CD4-positive, alpha-beta T cell treated with Interleukin-2 at 100 ng/mL for 4 hours (primary cell): Measurements from ENCODE around the gene RSPRY1.

Source experiments
- DNase-seq: peaks from one replicate; pipeline ENCODE4 v3.0.0-alpha.2; 2020; ENCODE audit warnings: low spot score

Gene RSPRY1

DNA sequence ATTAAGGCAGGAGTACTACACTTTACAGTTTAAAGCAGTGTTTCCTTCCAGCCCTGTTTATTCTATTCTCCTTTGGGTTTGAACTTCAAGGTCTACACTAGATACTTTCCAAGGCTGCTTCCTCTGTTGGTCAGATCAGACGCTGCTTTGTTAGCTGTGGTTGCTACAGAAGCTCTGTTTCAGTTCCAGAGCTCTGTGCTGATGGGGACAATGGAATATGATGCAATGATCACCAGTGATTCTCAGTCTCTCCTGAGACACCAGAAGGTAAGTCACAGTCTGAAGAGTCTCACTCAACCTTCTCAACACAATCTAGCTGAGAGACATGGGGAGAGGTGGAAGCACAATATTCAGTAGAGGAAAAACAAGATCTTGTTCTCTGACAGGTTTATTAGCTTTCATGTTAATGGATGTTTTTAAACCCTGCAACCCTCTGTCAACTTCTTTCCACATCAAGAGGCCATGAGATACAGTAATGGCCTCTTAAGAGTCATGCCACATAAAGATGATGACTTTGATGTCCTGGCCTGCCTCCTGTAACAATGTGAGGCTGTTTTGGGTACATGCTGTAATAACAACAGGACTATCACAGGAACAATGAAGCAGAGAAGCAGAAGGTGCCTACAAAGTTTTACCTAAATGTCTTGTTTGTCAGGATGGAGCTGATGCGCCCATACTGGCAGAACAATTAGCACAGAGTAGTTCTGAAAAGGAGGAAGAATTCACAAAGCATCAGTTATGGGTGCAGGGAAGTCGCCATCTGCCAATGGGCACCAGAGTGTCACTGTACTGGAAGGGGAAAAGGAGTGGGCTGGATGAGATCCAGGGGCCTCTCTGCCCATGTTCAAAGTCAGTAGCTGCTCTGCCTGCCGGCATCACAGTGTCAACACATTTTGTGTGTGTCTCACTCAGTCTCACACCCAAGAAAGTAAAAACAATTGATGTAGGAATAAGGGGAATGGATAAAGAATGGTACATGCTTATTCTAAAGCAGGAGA, 33.7 kb upstream of the RSPRY1 start:
- DNase-seq = no peak

DNA sequence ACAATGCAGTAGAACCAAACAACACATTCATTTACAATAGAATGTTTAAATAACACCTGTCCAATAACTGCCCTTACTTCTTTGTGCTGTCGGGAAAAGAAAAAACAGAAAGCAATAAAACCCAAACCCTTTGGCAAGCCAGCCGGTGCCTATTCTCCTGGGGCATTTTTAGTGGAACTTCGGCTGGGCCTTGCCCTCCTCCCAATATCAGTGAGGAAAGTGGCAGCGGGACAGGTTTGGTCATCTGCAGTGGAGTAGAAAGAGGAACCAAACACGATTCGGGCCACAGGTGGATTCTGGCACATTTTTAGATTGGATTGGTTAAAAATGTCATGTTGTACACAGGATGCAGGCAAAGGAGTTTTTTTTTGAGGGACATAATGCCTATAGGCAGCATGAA, 32.3 kb upstream of the RSPRY1 start:
- DNase-seq = no peak

DNA sequence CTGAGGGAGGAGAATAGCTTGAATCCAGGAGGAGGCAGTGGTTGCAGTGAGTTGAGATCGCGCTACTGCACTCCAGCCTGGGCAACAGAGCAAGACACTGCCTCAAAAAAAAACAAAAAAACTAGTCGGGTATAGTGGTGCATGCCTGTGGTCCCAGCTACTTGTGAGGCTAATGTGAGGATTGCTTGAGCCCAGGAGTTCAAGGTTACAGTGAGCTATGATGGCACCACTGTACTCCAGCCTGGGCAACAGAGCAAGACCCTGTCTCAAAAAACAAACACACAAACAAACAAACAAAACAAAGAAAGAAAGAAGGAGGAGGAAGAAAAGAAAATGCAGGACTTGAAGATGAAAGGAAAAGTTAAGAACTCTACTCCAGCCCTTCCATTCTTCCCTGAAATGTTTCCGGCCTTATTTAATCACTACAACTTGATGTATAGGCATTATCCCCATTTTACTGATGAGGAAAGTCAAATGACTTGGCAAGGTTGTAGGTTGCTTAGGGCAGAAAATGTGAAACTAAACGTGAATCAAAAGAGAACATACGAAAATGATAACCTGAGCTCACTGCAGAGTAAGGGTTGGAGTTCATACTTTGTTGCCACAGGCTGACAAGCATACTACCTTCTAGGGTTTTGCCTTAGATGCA, 30.3 kb upstream of the RSPRY1 start:
- no peak for DNase-seq

DNA sequence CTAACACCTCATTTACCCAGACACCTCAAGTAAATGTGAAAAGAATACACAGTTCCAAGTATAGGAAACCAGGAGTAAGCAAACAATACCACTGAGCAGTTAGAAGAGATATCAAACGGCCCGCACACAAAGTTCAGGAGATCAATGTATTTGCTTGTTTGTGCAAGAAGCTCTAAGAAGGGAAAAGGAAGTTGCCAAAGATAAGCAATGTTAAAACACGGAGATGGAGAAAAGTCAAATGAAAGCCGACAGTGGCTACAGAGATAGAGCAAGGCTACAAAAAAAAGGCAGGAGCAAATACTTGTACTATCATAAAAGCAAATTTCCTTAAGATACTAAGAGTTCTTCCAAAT, 29.8 kb upstream of the RSPRY1 start:
- no peak for DNase-seq

DNA sequence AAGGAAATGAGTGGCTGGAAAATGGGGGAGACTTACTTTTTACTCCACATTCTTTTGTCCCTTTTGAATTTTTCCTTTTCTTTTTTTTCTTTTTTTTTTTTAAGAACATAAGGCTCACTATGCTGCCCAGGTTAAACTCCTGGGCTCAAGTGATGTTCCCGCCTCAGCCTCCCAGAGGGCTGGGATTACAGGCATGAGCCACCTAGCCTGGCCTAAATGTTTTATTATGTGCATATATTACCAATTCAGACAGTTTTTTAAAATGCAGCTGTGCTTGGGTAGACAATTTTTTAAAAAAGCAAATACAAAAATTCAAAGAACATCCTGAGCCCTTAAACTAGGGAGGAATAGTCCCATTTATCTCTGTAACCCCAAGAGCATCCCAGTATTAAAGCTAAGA, 28.6 kb upstream of the RSPRY1 start:
- no peak for DNase-seq

DNA sequence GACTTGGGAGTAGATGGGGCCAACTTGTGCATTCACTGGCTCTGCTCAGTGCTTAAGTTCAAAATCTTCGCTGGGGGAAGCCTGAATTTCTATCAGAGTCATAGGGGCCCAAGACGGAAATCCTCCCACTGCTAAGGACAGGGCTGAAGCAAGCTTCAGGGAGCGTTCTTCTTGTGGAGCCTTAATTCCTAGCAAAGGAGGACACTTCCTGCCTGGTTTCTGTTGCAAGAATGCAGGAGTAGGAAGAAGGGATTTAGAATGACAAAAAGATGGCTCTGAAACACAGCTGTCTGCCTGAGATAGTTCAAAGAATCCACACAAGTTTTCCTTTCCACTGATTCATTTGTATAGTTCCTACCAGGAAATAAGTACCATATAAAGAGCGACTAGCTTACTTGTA, 26.7 kb upstream of the RSPRY1 start:
- no peak for DNase-seq

DNA sequence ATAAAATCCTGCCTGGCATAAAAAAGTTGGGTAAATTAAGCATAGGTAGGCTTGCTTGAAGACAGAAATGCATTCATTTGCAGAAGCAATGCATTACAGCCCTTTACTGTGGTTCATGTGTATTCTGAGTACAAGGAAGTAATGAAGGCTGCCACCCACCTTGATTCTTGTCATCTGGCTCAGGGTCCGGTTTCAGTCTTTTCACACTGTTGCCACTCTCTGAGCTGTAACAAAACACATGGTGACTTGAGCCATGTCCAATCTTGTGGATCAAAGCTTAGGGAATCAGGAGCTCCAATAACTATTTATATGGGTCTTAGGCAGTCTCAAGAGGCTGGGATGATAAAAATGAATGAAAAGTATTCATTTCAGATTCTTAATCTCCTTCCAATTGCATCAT, 22.3 kb upstream of the RSPRY1 start:
- no peak for DNase-seq

DNA sequence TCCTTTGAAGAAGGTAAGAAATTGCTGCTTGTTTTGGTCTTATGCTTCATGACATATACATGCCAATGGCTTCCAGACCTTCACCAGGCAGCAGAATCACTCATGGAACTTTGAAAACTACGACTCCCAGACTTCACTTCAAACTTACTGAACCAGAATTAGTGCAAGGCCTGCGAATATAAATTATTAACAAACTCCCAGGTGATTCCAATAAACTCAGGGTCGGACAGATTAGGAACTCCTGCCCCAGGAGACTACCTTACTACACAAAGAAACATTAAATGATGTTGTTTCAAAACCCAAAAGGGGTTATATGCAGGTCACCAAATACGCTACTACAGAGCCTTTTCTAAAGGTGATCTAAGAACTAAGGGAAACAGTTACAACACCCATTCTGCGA, 20.6 kb upstream of the RSPRY1 start:
- DNase-seq = no peak

DNA sequence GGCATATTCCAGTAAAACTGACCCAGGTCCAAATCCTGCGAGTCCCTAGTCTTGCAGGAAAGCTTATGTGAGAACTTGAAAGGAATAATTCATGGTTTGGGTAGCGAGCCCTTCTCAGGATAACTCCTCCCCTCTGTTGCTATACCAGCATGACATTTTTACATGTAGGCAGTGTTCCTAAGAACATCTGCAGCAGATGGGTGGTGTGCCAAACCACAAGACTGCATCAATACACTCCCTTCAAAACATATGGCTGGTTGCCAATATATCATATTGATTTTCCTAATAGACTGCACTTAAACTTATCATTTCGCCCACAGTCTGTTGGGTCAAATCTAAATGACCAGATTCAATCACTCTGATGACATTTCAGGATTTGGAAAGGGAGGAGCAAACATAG, 20.2 kb upstream of the RSPRY1 start:
- no peak for DNase-seq

DNA sequence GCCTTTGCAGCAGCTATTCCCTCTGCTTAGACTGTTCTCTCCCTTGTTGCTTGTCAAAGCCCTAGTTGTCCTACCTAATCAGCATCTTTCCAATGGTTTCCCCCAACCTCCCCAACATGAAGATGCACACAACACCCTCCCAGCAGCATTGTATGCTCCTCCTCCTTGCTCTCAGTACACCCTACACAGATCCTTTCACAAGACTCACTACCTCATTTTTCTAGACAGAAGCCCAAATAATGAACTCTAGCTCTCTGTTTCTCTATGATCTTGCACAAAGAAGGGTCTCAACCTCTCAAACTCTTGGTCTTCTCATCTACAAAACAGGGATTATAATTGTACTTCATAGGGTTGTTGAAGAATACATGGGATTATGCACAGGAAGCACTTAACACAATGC, 19.7 kb upstream of the RSPRY1 start:
- DNase-seq = no peak

DNA sequence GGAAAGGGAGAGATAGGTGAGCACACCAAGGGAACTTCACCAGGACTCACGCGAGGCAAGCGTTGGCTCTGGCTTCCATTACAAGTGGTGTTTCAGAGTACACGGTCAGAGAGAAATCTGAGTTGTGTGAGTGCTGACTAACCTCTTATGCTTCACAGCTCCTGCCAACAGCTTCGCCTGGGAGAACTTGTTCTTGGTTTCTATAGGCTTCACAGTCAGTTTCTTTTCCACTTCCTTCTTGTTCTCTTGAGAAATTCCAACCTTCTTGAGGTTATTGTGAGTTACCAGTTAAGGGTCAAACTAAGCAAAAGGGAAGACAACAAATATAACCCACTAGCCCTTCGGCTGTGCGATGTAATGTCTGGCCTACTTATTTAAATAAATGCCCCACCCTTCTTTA, 19.2 kb upstream of the RSPRY1 start:
- DNase-seq = no peak

DNA sequence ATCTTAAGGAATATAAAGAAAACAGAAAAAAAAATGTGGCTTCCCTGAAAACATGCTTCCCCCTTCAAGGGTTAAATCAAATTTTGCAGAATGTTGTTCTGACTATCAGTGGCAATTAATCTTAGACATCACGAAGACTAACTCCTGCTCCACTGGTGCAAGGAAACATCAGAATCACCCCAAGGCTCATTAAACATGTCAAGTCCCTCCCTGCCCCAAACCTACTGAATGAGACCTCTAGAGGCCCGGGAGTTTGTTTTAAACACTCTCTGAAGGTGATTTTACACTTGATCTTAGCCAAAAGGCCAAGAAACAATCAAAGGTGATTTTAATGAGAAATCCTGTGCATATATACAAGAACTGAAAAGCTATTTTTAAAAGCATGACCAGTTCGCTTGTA, 18.6 kb upstream of the RSPRY1 start:
- DNase-seq = no peak

DNA sequence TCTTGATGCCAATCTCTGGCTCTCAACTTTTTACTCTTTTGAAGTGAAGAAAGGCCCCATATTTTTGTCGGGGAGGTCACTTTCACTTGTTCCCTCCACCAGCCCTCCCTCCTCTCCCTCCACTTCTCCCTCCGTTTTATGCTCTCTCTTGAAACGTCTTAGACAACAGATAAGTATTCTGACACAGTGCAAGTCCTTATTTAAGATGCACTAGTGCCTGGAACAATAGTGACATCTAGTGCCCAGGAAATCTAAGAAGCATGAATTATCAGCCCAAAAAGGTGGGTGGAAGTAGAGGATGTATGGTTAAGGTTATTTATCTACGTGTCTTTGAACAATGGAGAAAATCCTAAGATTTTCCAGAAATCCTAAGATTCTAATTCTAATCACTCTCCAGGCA, 18.2 kb upstream of the RSPRY1 start:
- peak; percentile 72 for DNase-seq

DNA sequence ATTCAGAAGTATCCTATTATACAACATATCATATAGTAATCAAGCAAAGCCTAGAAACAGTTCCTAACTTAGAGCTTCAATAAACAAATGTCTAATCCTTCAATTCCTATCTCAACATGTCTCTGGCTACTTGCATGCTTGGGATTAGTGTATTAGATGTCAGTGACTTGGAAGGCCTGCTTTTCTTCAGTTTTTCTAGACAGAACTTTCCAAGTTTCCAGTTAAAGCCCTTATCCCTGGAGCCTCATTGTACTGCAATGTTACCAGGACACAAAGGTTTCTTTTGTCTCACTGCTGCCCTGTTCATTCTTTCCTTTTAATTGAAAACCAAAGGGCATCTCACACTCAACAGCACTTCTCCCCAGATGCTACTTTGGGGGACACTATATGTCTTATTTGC, 16.8 kb upstream of the RSPRY1 start:
- DNase-seq = no peak

DNA sequence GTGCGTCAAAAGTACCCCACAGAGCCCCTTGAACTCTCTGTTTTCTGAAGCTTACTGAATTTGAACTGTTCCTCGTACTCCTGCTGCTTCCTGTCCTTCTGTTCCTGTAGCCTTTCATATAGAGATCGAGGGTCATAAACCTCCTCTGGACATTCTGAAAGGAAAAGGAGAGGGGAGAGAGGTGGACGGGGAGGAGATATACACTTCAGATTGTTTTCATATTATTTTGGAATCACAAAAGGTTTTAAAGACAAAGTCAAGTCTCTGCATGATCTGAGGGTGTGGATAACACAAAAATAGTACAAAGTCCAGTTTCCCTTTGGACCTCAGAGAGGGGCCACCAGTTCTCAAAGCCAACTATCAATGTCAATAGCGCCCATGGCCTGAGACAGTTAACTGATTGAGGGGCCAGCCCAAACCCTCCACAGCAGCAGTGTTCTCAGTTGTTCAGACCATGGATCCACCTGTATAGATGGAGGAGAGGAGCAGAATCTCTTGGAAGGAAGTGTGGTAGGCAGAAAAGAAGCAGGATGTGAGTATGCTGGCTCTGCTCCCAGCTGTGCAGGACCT, 13.3 kb upstream of the RSPRY1 start:
- no peak for DNase-seq

DNA sequence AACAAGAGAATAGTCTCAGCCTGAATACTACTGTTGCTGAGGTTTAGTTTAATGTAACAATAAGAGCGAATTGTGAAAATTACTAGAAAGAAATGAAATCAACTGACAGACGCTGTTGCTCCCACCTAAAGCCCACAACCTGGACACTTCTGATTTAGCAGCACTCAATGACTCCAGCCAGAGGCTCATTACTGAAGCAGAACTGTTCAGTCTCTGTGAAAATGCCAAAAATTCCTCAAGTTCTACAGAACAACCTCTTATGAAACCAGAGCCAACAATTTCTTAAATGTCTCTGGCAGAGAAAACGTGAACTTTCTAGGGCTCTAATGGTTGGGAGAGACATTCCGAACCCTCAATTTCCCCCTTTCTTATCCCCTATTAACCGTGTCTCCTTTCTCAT, 10.2 kb upstream of the RSPRY1 start:
- no peak for DNase-seq

DNA sequence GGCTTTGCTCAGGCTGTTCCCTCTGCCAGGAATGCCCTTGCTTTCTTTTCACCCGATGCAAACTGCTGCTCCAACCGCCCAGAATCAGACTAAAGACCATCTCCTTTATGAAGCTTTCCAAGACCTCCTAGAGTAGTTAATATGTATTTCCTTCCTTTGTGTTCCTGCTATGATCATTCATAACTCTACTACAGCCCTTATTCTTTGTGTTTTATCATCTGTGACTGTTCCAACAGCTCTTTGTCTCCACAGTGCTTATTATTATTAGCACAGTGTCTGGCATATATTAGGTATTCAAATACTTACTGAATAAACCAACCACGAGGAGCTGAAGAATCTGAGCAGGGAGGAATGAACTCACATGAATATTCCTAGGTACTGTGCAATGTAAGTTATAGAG, 7.9 kb upstream of the RSPRY1 start:
- no peak for DNase-seq

DNA sequence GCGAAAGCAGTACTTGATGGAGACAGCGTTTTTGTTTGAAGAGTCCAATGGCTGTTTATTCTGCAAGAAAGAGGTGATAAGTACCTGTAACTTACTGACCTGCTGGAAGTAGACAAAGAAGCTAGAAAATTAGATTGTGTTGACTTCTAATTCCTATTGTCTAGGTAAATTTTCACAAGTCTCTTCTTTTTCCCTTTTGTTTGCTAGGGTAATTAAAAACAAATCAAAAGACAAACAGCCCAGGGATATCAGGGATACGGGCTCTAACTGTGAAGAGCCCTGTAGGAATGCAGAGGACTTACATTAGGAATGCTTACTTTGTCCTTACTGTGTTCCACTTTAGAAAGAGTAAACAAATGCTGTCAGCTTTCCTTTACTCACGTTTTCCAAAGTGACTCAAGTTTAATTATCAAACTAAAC, 7.3 kb upstream of the RSPRY1 start:
- DNase-seq = no peak

DNA sequence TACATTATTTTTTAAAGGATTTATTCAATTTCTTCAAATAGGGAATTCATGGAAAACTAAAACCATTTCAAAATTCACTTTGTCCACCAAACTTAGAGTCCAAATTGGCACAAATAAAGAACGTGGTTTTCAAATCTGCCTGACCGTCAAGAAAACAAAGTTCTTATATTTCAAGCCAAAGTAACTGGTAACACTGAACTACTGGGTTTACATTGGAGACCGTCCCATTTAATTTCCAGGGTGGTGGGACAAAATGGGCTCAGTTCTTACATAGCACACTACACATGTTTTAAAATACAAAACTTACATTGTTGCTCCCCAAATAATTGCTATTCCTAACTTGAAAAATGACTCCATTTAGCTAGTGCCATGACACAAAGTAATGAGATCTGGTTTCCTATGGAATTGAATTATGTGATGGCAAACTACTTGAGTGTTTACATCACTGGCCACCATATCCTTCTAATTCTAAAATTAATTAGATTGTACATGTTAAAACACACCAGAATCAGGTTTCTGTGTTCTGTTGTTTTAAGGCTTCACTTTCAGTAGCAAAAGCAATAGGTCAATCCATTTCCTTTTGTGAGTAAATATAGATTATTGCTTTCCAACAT, 6.8 kb upstream of the RSPRY1 start:
- no peak for DNase-seq

DNA sequence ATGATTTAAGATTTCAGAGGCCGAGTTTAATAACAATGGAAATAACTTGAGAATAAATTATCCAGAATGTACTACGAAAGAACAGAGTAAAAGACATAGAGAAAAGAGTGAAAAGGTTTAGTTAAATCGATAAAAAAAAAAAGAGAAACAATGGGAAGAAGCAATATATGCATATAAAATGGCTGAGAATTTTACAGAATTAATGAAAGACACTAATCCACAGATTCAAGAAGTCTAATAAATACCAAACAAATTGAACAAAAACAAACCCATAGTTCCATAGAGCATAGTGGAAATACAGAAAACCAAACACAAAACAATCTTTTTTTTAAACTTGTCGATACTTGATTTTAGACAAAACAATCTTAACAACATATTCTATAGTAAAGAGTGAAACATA, 2.0 kb upstream of the RSPRY1 start:
- no peak for DNase-seq

DNA sequence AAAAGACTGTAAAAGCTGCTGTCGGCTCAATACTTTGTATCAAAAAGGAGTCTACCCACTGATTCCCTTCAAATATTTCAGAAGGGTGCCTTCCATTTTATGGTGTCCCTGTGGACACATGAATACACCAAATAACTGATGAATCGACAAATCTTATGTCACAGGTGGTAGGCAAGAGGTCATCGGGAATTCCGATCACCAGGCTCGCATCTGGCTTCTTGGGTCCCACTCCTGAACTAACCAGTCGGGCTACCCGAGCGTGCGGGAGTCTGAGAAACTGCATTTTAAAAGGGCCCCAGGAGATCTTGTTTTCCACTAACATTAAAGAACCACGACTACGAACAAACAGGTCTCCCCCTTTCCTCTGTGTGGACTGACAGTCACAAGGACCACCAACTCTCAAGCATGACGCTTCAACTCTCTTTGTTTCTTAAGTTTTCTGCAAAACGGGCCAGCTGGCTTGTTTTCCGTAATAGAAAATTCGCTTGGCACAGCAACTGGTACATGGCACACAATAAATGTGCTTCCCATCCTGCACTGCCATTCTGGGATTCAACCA, 1.2 kb upstream of the RSPRY1 start:
- DNase-seq = no peak

DNA sequence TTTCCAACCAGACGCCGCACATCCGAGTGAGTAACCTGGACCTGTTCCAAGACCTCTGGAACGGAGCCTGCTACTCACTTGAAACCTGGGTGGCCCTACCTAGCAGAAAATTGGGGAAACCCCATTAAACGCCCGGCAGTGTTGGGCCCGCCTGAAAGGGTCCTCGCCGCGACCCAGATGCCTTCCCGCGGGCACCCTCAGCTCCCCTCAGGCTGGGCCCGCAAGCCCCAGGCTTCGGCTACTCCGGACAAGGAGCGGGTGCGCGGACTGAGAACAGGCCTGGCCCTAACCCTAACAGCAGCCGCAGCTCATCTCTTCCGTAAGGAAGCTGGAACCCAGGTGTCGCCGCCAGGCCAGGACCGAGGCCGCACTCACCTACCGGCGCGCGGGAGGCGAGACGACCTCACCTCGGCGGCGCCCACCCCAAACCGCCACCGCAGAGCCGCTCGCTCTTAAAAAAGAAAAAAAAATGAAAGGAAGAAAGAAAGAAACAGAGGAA, 634 bp upstream of the RSPRY1 start:
- peak; percentile 34 for DNase-seq
